Measurements from ENCODE around the gene SAMD4A. TPM values are rescaled to one million over a fixed set of nuclear protein-coding genes. Genes with fewer than 3 reads are reported as not detected.

The SAMD4A gene
- total RNA-seq, 4 donors from 2014 or later, result 15.3 to 40.2 (median 22.3) TPM

GRCh38 chr14:54754623-54755386 is 187.9 kb downstream of the SAMD4A start:
- Histone ChIP-seq H3K27me3 (no peaks in the 10 kb centered on the region), H3K27ac (no peak overlapping the region), H3K36me3 (no peaks in the 10 kb centered on the region), H3K4me1 (peaks cover 0 to 19% (median 0%) of the 10 kb centered on the region in 4 donors), H3K4me3 (no peak overlapping the region), H3K9me3 (no peaks in the 10 kb centered on the region)
- no peak for TF ChIP-seq EP300 (IDR thresholded peaks at IDR 0.05; ENCODE audit: low read depth)
- no peak for TF ChIP-seq POLR2A (IDR thresholded peaks at IDR 0.05)
- no peak for TF ChIP-seq POLR2AphosphoS5 (IDR thresholded peaks at IDR 0.05)
- TF ChIP-seq, protein P1, sequence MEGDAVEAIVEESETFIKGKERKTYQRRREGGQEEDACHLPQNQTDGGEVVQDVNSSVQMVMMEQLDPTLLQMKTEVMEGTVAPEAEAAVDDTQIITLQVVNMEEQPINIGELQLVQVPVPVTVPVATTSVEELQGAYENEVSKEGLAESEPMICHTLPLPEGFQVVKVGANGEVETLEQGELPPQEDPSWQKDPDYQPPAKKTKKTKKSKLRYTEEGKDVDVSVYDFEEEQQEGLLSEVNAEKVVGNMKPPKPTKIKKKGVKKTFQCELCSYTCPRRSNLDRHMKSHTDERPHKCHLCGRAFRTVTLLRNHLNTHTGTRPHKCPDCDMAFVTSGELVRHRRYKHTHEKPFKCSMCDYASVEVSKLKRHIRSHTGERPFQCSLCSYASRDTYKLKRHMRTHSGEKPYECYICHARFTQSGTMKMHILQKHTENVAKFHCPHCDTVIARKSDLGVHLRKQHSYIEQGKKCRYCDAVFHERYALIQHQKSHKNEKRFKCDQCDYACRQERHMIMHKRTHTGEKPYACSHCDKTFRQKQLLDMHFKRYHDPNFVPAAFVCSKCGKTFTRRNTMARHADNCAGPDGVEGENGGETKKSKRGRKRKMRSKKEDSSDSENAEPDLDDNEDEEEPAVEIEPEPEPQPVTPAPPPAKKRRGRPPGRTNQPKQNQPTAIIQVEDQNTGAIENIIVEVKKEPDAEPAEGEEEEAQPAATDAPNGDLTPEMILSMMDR (IDR thresholded peaks at IDR 0.05), result no peak
- intact Hi-C loops (cut with DNase I; ENCODE audit: low total_unique reads), result no loop called here
- WGBS, 2 donors (ENCODE audit: low coverage in 1 of 2), result 81 to 83% methylated on average over 5 to 11 of the region's 11 CpGs
- no peak for DNase-seq
- in situ Hi-C loops (cut with MboI; ENCODE audit: low pct_ligation_motif_present in 1 of 4, low pct_unique_long_range_greater_than_20kb in 1 of 4, low sequenced_read_pairs in 3 of 4), result no loop called here

DNA sequence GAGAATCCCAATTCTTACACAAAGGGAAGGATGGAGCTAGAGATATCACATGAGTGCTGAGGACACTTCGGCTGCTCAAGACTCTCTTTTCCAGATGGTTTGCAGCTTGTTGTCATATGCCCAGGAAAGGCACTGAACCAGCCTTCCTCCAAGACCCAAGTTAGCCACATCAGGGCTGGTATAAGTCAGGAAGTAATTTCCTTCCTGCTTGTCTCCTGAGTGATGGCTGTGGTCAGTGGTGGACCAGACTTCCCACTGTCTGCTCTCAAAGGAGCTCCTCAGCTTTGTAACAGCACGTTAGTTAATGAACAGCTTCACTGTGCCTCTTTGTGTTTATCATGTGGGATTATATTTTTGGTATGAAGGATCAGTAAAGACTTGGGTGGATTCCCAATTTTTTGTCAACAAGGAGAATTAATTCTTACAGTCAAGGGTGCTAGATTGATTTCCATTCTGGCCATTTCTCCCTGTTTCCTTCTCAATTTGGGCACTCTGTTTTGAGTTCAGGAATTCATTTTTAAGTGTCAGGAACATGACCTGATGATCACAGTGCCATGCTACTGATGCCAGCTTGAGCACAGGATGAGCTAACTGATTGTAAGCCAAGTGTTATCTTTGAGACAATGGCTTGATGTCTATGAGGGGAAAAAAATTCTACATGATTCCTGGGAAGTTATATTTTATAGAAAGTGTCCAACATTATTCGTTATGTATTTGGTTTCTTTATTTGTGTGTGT is 189.9 kb downstream of the SAMD4A start:
- Histone ChIP-seq H3K4me3 (no peak overlapping the region), H3K27me3 (no peaks in the 10 kb centered on the region), H3K27ac (no peak overlapping the region), H3K4me1 (peaks cover 0 to 19% (median 0%) of the 10 kb centered on the region in 4 donors), H3K36me3 (peaks cover 0 to 3% (median 0%) of the 10 kb centered on the region in 4 donors), H3K9me3 (no peaks in the 10 kb centered on the region)
- WGBS, 2 donors (ENCODE audit: low coverage in 1 of 2), result 49 to 86% methylated on average over 1 to 3 of the region's 3 CpGs
- intact Hi-C loops (cut with DNase I; ENCODE audit: low total_unique reads) (no loop called here), in situ Hi-C loops (cut with MboI; ENCODE audit: low pct_ligation_motif_present in 1 of 4, low pct_unique_long_range_greater_than_20kb in 1 of 4, low sequenced_read_pairs in 3 of 4) (no loop called here)
- no peak for DNase-seq
- TF ChIP-seq EP300 (IDR thresholded peaks at IDR 0.05; ENCODE audit: low read depth) (no peak), POLR2A (IDR thresholded peaks at IDR 0.05) (no peak), POLR2AphosphoS5 (IDR thresholded peaks at IDR 0.05) (no peak)
- TF ChIP-seq, protein P1 (IDR thresholded peaks at IDR 0.05), result no peak

GRCh38 chr14:54758041-54758440 is 191.1 kb downstream of the SAMD4A start:
- intact Hi-C loops (cut with DNase I; ENCODE audit: low total_unique reads) (no loop called here), in situ Hi-C loops (cut with MboI; ENCODE audit: low pct_ligation_motif_present in 1 of 4, low pct_unique_long_range_greater_than_20kb in 1 of 4, low sequenced_read_pairs in 3 of 4) (no loop called here)
- TF ChIP-seq, protein P1 (IDR thresholded peaks at IDR 0.05), result no peak
- TF ChIP-seq POLR2AphosphoS5 (IDR thresholded peaks at IDR 0.05) (no peak), POLR2A (IDR thresholded peaks at IDR 0.05) (no peak), EP300 (IDR thresholded peaks at IDR 0.05; ENCODE audit: low read depth) (no peak)
- Histone ChIP-seq H3K4me1 (peaks cover 0 to 19% (median 0%) of the 10 kb centered on the region in 4 donors), H3K27me3 (no peaks in the 10 kb centered on the region), H3K27ac (no peak overlapping the region), H3K9me3 (no peaks in the 10 kb centered on the region), H3K4me3 (no peak overlapping the region), H3K36me3 (peaks cover 0 to 3% (median 0%) of the 10 kb centered on the region in 4 donors)
- peak; percentile 50 for DNase-seq
- 34 to 60% methylated on average over 6 to 9 of the region's 9 CpGs for WGBS, 2 donors (ENCODE audit: low coverage in 1 of 2)

DNA sequence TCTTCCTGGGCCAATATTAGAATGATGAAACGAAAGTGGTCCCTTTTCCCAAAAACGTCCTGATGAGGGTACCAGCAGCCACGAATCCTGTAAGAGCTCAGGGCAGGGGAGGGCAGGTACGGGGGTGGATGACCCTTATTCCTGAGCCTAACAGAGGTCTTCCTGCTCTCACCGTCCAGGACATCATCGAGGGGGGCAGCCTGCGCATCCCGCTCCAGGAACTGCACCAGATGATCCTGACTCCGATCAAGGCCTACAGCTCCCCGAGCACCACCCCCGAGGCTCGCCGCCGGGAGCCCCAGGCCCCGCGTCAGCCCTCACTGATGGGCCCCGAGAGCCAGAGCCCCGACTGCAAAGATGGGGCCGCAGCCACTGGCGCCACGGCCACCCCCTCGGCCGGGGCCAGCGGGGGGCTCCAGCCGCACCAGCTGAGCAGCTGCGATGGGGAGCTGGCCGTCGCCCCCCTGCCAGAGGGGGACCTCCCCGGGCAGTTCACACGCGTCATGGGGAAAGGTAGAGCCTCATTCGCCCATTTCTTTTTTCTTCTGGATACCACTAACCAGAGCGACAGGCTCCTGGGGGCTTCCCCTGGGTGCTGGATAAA is 193.2 kb downstream of the SAMD4A start:
- in situ Hi-C loops (cut with MboI; ENCODE audit: low pct_ligation_motif_present in 1 of 4, low pct_unique_long_range_greater_than_20kb in 1 of 4, low sequenced_read_pairs in 3 of 4), result no loop called here
- H3K9me3 ChIP-seq, result no peaks in the 10 kb centered on the region
- WGBS, 2 donors (ENCODE audit: low coverage in 1 of 2), result 92 to 95% methylated on average over 9 to 33 of the region's 33 CpGs
- peaks cover 0 to 3% (median 0%) of the 10 kb centered on the region in 4 donors for H3K36me3 ChIP-seq
- no peak for DNase-seq
- H3K27me3 ChIP-seq, result no peaks in the 10 kb centered on the region
- intact Hi-C loops (cut with DNase I; ENCODE audit: low total_unique reads), result no loop called here
- H3K4me3 ChIP-seq, result no peak overlapping the region
- peaks cover 0 to 19% (median 0%) of the 10 kb centered on the region in 4 donors for H3K4me1 ChIP-seq
- TF ChIP-seq POLR2AphosphoS5 (IDR thresholded peaks at IDR 0.05) (no peak), EP300 (IDR thresholded peaks at IDR 0.05; ENCODE audit: low read depth) (no peak), POLR2A (IDR thresholded peaks at IDR 0.05) (no peak)
- TF ChIP-seq, protein P1 (IDR thresholded peaks at IDR 0.05), result no peak
- no peak overlapping the region for H3K27ac ChIP-seq

Data from transverse colon (tissue), 4 donors.